ENCODE measurements around the gene PLA1A. TPM values are rescaled to one million over a fixed set of nuclear protein-coding genes. Genes with fewer than 3 reads are reported as not detected.
A peak's percentile ranks its signal among the peaks of the same experiment; 100 is the strongest.

PLA1A gene
- polyA plus RNA-seq, 1 of the 3 experiments (the other 2 are of a cell fraction) = not detected

DNA sequence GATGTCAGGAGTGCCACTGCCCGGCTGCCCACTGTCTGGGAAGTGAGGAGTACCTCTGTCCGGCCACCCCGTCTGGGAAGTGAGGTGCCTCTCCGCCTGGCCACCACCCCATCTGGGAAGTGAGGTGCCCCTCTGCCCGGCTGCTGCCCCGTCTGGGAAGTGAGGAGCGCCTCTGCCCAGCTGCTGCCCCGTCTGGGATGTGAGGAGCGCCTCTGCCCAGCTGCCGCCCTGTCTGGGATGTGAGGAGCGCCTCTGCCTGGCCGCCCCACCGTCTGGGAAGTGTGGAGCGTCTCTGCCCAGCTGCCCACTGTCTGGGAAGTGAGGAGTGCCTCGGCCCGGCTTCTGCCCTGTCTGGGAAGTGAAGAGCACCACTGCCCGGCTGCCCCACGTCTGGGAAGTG, 76.2 kb downstream of the PLA1A start:
- WGBS (ENCODE audit: low lambda C conversion rate) = 89% methylated on average over 17 of the region's 18 CpGs
- Histone ChIP-seq H3K4me2 (no peak overlapping the region), H3K9me2 (no peaks in the 10 kb centered on the region), H3F3A (replicated peaks; ENCODE audit: insufficient read depth) (no peaks in the 10 kb centered on the region), H2AFZ (ENCODE audit: low read depth) (no peak overlapping the region), H3K27me3 (ENCODE audit: insufficient read depth) (no peaks in the 10 kb centered on the region), H3K9me3 (no peaks in the 10 kb centered on the region), H3K9ac (no peak overlapping the region), H3K4me3 (ENCODE audit: low read depth in 2 of 2, low read length in 1 of 2) (no peak overlapping the region), H3K36me3 (replicated peaks in 1 of 2; ENCODE audit: control insufficient read depth in 1 of 2, insufficient read depth in 2 of 2, low read length in 1 of 2) (peaks cover 8 to 11% of the 10 kb centered on the region in 2 experiments), H4K20me1 (ENCODE audit: insufficient read depth) (no peaks in the 10 kb centered on the region), H3K79me2 (ENCODE audit: insufficient read depth) (peaks cover 8% of the 10 kb centered on the region; the same call in 1 of the 2 replicates), H3K4me1 (ENCODE audit: control insufficient read depth in 1 of 2, insufficient read depth in 2 of 2, low read depth in 1 of 2, low read length in 1 of 2) (peaks cover 8 to 14% of the 10 kb centered on the region in 2 experiments; a peak in 3 of 4 replicates), H3K27ac (ENCODE audit: low read depth in 2 of 2, low read length in 1 of 2) (no peak overlapping the region)
- POLR2A ChIA-PET = interaction anchor here (3.0 kb wide), 1 partner anchor 13 kb away, joined by 11 read pairs; the partner anchor contains the start of gene POPDC2
- TF ChIP-seq GABPA (IDR thresholded peaks at IDR 0.05; ENCODE audit: low read depth) = no peak
- no peak for TF ChIP-seq RCOR1 (IDR thresholded peaks at IDR 0.05; ENCODE audit: low read length)
- TF ChIP-seq MXI1 (IDR thresholded peaks at IDR 0.05; ENCODE audit: low read depth, low read length) = no peak
- TF ChIP-seq, protein P1, sequence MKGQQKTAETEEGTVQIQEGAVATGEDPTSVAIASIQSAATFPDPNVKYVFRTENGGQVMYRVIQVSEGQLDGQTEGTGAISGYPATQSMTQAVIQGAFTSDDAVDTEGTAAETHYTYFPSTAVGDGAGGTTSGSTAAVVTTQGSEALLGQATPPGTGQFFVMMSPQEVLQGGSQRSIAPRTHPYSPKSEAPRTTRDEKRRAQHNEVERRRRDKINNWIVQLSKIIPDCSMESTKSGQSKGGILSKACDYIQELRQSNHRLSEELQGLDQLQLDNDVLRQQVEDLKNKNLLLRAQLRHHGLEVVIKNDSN (IDR thresholded peaks at IDR 0.05; ENCODE audit: borderline replicate concordance, low read depth) = no peak
- TF ChIP-seq, protein P2, sequence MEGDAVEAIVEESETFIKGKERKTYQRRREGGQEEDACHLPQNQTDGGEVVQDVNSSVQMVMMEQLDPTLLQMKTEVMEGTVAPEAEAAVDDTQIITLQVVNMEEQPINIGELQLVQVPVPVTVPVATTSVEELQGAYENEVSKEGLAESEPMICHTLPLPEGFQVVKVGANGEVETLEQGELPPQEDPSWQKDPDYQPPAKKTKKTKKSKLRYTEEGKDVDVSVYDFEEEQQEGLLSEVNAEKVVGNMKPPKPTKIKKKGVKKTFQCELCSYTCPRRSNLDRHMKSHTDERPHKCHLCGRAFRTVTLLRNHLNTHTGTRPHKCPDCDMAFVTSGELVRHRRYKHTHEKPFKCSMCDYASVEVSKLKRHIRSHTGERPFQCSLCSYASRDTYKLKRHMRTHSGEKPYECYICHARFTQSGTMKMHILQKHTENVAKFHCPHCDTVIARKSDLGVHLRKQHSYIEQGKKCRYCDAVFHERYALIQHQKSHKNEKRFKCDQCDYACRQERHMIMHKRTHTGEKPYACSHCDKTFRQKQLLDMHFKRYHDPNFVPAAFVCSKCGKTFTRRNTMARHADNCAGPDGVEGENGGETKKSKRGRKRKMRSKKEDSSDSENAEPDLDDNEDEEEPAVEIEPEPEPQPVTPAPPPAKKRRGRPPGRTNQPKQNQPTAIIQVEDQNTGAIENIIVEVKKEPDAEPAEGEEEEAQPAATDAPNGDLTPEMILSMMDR (IDR thresholded peaks at IDR 0.05) = no peak
- TF ChIP-seq SMC3 (IDR thresholded peaks at IDR 0.05; ENCODE audit: low read depth, low read length) = no peak
- TF ChIP-seq FOSL2 (IDR thresholded peaks at IDR 0.05; ENCODE audit: borderline replicate concordance, low read depth) = no peak
- TF ChIP-seq EZH2phosphoT487 (IDR thresholded peaks at IDR 0.05; ENCODE audit: borderline replicate concordance, low read depth) = no peak
- TF ChIP-seq ELF1 (IDR thresholded peaks at IDR 0.05) = no peak
- TF ChIP-seq GATA2 (CRISPR knock-in tag; IDR thresholded peaks at IDR 0.05) = no peak
- no peak for TF ChIP-seq EP300 (IDR thresholded peaks at IDR 0.05; ENCODE audit: borderline replicate concordance in 1 of 2, low read depth in 1 of 2, low read length in 1 of 2)
- DNase-seq = no peak
- CTCF ChIA-PET = no interaction called here

DNA sequence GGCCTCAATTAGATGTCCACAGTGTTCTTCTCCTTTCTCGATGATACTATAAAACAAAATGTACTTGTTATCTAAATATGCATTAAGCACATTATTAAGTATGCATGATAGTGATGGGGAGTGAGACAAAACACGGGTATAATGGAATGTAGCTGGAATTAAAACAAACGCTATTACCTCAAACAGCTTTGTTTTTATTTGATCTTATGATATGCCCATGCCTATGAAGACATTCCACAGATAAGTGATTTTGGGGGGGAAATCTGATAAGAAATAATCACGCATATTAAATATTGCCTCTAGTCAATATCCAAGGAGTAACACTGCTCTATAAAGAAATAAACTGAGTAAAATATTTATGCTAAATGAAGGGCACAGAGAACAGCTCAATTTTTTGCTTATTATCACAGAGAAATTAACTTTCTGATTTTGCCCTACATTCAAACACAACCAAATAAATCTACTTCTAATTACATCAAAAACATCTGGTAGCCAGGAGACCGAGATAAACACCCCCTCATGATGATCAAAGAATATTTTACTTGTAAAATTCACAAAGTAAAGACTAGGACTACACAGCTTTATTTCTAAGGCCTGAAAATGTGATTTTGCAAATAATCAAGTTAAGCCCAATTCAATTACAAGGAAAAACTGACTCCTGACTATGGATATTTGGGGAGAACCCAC, 77.6 kb downstream of the PLA1A start:
- no peaks in the 10 kb centered on the region for H3K9me3 ChIP-seq
- H3F3A ChIP-seq (replicated peaks; ENCODE audit: insufficient read depth) = no peaks in the 10 kb centered on the region
- H3K4me3 ChIP-seq (ENCODE audit: low read depth in 2 of 2, low read length in 1 of 2) = no peak overlapping the region
- 37% methylated on average over 5 of the region's 5 CpGs for WGBS (ENCODE audit: low lambda C conversion rate)
- peaks cover 8 to 11% of the 10 kb centered on the region in 2 experiments for H3K36me3 ChIP-seq (replicated peaks in 1 of 2; ENCODE audit: control insufficient read depth in 1 of 2, insufficient read depth in 2 of 2, low read length in 1 of 2)
- CTCF ChIA-PET = interaction anchor here (0.9 to 1.8 kb wide), 8 partner anchors 9 to 790 kb away, joined by 3 to 7 read pairs (median 3); no protein-coding TSS in a partner anchor
- peak overlapping the region in 1 of 2 experiments; percentile 81; a peak in 2 of 4 replicates for H3K27ac ChIP-seq (ENCODE audit: low read depth in 2 of 2, low read length in 1 of 2)
- no peaks in the 10 kb centered on the region for H3K27me3 ChIP-seq (ENCODE audit: insufficient read depth)
- H3K9me2 ChIP-seq = no peaks in the 10 kb centered on the region
- no peak overlapping the region for H2AFZ ChIP-seq (ENCODE audit: low read depth)
- POLR2A ChIA-PET = interaction anchor here (2.8 to 3.0 kb wide), 2 partner anchors 14 to 177 kb away, joined by 11 to 14 read pairs; partner anchors contain the start of genes POPDC2 and TIMMDC1
- peak in 1 of 2 experiments; percentile 58; a peak in 2 of 4 replicates for TF ChIP-seq EP300 (IDR thresholded peaks at IDR 0.05; ENCODE audit: borderline replicate concordance in 1 of 2, low read depth in 1 of 2, low read length in 1 of 2)
- TF ChIP-seq FOSL2 (IDR thresholded peaks at IDR 0.05; ENCODE audit: borderline replicate concordance, low read depth) = no peak
- TF ChIP-seq YY1 (IDR thresholded peaks at IDR 0.05; ENCODE audit: low read depth) = no peak
- TF ChIP-seq CHD2 (IDR thresholded peaks at IDR 0.05; ENCODE audit: low read length, partially characterized antibody) = no peak
- no peak for TF ChIP-seq SMC3 (IDR thresholded peaks at IDR 0.05; ENCODE audit: low read depth, low read length)
- TF ChIP-seq JUND (IDR thresholded peaks at IDR 0.05) = no peak
- TF ChIP-seq NRF1 (IDR thresholded peaks at IDR 0.05; ENCODE audit: low read depth, low read length) = no peak
- TF ChIP-seq, protein P1 (IDR thresholded peaks at IDR 0.05; ENCODE audit: borderline replicate concordance, low read depth) = no peak
- TF ChIP-seq ELF1 (IDR thresholded peaks at IDR 0.05) = no peak
- TF ChIP-seq SIN3A (IDR thresholded peaks at IDR 0.05; ENCODE audit: borderline replicate concordance, low read depth, low read length) = no peak
- peak; percentile 10 for TF ChIP-seq RCOR1 (IDR thresholded peaks at IDR 0.05; ENCODE audit: low read length)
- no peak for TF ChIP-seq EZH2phosphoT487 (IDR thresholded peaks at IDR 0.05; ENCODE audit: borderline replicate concordance, low read depth)
- TF ChIP-seq, protein P3, sequence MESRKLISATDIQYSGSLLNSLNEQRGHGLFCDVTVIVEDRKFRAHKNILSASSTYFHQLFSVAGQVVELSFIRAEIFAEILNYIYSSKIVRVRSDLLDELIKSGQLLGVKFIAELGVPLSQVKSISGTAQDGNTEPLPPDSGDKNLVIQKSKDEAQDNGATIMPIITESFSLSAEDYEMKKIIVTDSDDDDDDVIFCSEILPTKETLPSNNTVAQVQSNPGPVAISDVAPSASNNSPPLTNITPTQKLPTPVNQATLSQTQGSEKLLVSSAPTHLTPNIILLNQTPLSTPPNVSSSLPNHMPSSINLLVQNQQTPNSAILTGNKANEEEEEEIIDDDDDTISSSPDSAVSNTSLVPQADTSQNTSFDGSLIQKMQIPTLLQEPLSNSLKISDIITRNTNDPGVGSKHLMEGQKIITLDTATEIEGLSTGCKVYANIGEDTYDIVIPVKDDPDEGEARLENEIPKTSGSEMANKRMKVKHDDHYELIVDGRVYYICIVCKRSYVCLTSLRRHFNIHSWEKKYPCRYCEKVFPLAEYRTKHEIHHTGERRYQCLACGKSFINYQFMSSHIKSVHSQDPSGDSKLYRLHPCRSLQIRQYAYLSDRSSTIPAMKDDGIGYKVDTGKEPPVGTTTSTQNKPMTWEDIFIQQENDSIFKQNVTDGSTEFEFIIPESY (IDR thresholded peaks at IDR 0.05; ENCODE audit: borderline replicate concordance, low read depth) = no peak
- TF ChIP-seq FOXJ3 (CRISPR knock-in tag; IDR thresholded peaks at IDR 0.05) = no peak
- TF ChIP-seq GATA2 (CRISPR knock-in tag; IDR thresholded peaks at IDR 0.05) = peak; percentile 22; the same call in 1 of the 2 replicates
- 0 out of 2 replicates have a peak, but pooled peaks have one; percentile 8 for TF ChIP-seq TCF12 (IDR thresholded peaks at IDR 0.05)
- TF ChIP-seq MEF2A (IDR thresholded peaks at IDR 0.05; ENCODE audit: borderline replicate concordance, low read depth) = no peak
- peak overlapping the region; percentile 9; the same call in 1 of the 2 replicates for H3K4me2 ChIP-seq
- DNase-seq = peak; percentile 64
- peaks cover under 1 to 21% of the 10 kb centered on the region in 2 experiments; a peak in 3 of 4 replicates for H3K4me1 ChIP-seq (ENCODE audit: control insufficient read depth in 1 of 2, insufficient read depth in 2 of 2, low read depth in 1 of 2, low read length in 1 of 2)
- H3K79me2 ChIP-seq (ENCODE audit: insufficient read depth) = peaks cover 8% of the 10 kb centered on the region; the same call in 1 of the 2 replicates
- H4K20me1 ChIP-seq (ENCODE audit: insufficient read depth) = no peaks in the 10 kb centered on the region
- H3K9ac ChIP-seq = no peak overlapping the region
